HG03108 (cell line): ENCODE data around the gene DCTN4.

Source experiments
- ATAC-seq: cut with Tn5 transposase; IDR thresholded peaks from one replicate; pipeline ENCODE4 v1.9.1; 2021; ENCODE audit warnings: moderate library complexity; ENCODE audit not compliant: unreplicated experiment

DCTN4 gene

DNA sequence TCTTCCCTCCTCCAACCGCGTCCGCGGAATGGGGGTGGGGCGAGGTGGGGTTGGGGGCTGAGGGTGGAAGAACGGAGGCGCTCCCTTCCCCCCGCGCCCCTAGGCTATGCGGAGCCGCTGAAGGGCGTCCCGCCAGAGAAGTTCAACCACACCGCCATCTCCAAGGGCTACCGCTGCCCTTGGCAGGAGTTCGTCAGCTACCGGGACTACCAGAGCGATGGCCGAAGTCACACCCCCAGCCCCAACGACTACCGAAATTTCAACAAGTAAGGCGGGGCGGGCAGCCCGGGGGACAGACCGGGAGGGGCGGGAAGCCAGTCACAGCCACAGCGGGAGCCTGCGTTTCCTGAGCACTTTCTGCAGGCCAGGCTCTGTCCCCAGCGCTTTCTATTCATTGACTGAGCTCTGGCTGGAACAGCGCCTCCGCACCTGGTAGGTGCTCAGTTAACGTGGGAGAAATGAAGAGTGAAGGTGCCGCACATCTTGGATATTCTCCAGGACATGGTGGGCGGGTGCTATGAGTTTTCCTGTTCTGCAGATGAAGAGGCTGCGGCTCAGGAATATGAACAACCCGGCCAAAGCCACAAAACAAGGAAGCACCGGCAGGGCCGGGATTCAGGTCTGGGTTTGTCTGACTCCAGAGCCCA, 86.5 kb downstream of the DCTN4 start:
- no peak for ATAC-seq

- ATAC-seq: no peak
Measured at GRCh38 chr5:150671509-150672236, 87.1 kb downstream of the DCTN4 start.

GRCh38 chr5:150670948-150671310, 87.9 kb downstream of the DCTN4 start:
- no peak for ATAC-seq

DNA sequence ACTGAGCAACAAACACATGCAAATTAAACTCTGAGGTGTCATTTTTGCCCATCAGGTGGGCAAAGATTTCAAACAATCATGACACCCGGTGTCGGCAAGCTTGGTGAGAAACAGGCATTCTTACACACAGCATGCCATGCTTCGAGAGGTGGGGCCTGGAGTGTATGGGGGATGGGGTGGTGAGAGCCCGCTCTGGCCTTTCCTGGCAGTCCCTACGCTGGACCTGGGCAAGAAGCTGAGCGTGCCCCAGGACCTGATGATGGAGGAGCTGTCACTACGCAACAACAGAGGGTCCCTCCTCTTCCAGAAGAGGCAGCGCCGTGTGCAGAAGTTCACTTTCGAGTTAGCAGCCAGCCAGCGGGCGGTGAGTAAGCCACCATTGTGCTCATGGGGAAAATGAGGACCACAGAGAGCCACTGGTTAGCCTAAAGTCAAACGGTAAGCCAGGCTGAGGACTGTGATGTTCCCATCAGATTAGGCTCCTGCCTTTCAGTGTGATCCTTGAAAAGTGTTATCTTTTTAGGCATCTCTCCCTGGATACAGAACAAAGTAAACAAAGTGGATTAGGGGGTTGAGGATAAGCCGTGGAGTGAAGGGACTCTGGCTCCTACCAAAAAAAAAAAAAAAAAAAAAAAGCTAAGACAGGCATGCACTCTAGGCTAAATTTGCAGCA, 88.4 kb downstream of the DCTN4 start:
- no peak for ATAC-seq

DNA sequence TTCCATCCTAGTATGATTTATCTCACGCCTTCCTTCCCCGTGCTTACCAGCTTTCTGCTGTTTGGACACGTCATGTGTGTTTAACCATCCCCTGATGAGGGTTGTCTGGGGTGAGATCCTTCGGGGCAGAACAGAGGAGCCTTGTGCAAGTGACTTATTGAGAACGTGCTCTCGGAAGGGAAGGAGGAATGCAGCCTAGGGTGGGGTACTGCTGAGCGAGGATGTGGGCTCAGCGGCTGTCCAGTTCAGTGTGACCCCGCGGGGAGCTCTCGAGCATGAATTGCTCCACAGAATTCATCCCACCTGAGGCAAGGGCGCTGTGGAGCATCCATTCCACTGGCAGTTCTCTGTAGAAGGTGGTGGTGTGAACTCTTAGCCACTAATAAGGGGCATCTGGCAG, 93.8 kb downstream of the DCTN4 start:
- ATAC-seq: no peak

DNA sequence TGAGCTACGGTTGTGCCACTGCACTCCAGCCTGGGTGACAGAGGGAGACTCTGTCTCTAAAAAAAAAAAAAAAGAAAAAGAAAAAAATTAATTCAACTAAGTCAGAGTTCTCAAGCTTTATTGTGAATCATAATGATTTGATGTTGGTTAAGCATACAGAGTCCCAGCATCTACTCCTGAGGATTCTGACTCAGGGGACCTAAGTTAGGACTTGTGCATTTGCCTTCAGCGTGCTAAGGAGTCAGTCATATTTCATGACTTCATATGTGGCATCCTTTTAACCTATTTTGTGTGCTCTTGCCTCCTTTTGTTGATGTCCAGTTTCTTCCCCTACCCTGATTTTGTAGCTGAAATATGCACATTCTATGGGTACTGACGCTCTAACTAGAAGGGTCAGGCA, 94.9 kb downstream of the DCTN4 start:
- no peak for ATAC-seq

DNA sequence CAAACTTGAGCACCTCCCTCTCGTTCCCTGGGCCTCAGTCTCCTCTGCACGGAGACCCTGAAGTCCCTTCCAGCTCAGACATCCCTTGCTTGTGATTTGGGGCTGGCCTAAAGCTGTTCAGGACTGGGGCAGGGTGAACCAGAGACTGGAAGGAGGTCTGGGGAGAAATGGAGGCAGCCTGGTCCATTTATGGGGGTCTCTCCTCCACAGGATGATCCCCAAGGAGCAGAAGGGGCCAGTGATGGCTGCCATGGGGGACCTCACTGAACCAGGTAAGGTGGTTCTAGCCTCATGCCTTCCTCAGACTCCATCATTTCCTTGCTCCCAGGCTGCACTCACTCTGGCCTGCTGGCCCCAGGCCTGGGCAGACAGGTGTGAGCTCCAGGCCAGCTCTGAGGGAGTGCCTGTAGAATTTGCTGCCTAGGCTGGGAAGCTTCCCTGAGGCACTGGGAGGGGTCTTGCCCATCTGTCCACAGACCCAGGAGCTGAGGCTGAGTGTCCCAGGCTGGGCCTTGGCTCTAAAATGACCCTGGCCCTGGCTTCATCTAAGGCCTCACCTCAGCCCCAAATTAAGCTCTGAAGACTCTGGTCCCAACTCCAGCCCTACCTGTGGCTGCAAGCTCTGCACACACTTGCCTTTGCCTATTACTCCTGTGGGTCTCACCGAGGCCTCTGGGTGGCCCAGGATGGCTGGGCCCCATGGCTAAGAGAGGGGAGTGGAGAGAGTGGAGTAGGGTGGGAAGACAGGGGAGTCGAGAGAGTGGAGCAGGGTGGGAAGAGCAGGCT, 95.9 kb downstream of the DCTN4 start:
- ATAC-seq: no peak

DNA sequence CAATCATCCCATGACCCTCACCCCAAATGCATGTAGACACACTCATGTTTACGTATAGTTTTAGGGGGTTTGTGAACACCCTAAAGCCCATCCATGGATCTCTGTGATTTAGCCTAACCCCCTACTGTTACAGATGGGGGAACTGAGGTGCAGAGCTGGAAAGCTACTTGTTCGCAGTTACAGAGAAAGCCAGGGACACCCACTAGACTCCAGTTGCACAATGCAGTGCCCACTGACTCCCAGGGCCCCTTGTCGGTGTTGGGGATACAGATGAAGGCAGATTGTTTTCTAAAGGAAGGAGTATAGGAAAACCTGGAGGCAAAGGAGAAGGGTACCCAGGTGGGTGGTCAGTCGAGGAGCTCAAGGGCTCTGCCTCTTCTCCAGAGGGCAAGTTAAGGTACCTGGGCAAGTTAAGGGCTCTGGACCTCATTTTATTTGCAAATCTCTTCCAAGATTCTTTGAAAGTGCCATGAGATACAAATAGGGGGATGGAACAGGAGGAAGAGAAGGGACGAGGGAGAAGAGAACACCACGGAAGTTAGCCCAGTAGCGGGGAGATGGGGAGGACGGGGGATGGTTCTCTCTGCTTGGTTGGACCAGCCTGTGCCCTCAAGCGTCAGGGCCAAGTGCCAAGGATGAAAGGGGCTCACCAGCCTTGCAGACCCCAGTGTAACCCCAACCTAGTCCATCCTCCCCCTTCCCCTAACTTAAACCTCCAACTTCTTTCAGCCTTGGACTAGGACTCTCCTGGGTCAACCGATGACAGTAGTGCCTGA, 96.8 kb downstream of the DCTN4 start:
- ATAC-seq: no peak

- no peak for ATAC-seq
Measured at GRCh38 chr5:150661086-150661485, 97.7 kb downstream of the DCTN4 start, which contains the start of gene MYOZ3. Gene MYOZ3, plus strand, starts transcription at chr5:150661251. Its CDS starts 1,691 bp downstream, at chr5:150662942.

DNA sequence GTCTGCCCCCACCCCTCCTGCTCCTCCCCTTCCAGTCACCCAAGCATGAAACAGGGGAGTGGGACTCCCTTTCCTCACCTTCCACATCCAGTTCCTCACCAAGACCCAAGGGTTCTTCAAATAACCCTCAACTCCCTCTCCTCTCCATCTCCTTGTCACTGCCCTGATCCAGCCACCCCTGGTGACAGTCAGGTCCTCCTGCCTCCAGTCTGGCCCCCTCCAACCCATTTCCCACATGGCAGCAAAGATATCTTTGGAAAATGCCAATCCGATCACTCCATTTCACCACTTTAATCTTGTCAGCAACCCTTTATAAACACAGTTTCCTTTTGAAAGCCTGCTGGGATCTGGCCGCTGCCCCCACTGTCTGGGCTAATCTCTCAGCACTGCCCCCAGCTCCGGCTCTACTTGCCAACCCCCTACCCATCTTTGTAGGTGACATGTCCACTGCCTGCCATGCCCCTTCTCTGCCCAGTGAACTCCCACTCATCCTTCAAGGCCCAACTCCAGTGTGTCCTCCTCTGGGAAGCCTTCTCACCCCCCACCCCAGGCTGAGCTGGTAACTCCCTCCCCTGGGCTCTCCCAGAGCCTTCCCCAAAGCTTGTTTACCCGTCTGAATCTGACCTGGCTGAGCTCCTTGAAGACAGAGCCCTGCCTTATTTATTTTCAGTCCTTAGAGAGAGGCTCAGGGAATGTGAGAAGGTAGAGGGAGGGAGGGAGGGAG, 98.5 kb downstream of the DCTN4 start:
- no peak for ATAC-seq

DNA sequence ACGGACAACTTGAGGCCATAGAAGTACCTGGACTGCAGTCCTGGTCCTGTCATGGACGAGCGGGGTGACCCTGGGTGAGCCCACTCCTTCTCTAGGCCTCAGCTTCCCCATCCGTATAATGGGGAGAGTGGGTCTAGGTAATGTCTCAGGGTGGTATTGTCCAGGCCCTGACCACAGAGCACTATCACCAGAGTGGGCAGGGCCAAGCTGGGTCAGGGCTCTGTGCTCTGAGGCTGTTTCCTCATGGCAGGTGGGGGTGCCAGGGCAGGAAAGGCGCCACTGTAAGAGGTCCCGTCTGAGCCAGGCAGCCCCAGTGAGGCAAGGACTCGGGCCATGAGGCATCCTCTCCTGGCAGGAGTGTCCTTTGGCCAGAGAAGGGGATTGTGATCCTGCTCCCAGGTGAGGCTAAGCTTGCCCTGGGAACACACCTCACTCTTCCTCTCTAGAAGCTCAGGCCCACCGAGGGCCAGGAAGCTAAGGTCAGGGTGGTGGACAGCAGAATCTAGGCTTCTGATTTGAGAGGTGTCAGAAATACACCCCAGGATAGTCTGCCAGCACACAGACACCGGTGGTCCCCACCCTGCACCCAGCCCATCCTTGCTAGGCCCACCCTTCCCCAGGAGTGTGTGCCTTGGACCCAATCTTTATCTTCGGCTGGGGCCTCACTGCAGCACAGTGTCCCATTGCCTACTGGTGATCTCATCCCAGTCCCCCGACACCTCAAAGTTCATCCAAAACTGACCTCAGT, 99.3 kb downstream of the DCTN4 start:
- ATAC-seq: no peak

GRCh38 chr5:150658699-150659265, 100.0 kb downstream of the DCTN4 start:
- no peak for ATAC-seq
